ENCODE measurements around the gene GTF2A1. TPM values are rescaled to one million over a fixed set of nuclear protein-coding genes. Genes with fewer than 3 reads are reported as not detected.

Gene GTF2A1
- total RNA-seq, 1 experiment from 2014 or later, result 34.4 TPM

- ATAC-seq, result peak; percentile 73
- no peaks in the 10 kb centered on the region for H3K4me1 ChIP-seq (ENCODE audit: control insufficient read depth, insufficient read depth, low read length)
- intact Hi-C loops (cut with micrococcal nuclease; ENCODE audit: unreplicated experiment) (loop anchor here (5.0 kb wide), 1 partner anchor 167 kb away; no protein-coding TSS in a partner anchor), in situ Hi-C loops (cut with HindIII; ENCODE audit: low pct_unique_long_range_greater_than_20kb, low sequenced_read_pairs) (no loop called here)
- H3K27ac ChIP-seq (ENCODE audit: low read length), result no peak overlapping the region
- ChIA-PET CTCF (interaction anchor here (0.6 kb wide), 1 partner anchor 740 kb away, joined by 3 read pairs; no protein-coding TSS in a partner anchor), POLR2A (no interaction called here)
- peak; percentile 47 for DNase-seq (ENCODE audit: low read depth, low spot score)
- TF ChIP-seq TCF7L2 (IDR thresholded peaks at IDR 0.05; ENCODE audit: low read depth, low read length) (no peak), CTCF (IDR thresholded peaks at IDR 0.05) (peak; percentile 60), POLR2AphosphoS5 (IDR thresholded peaks at IDR 0.05; ENCODE audit: low read depth, low read length) (no peak), SIN3A (IDR thresholded peaks at IDR 0.05; ENCODE audit: borderline replicate concordance, insufficient read depth, low read depth, low read length) (no peak)
- no peaks in the 10 kb centered on the region for H3K27me3 ChIP-seq (ENCODE audit: control insufficient read depth, insufficient read depth, low read length)
- no peak overlapping the region for H3K4me3 ChIP-seq (ENCODE audit: low read depth in 2 of 2, low read length in 2 of 2)
- H3K36me3 ChIP-seq (ENCODE audit: control insufficient read depth, insufficient read depth, low read length), result no peaks in the 10 kb centered on the region
- no peaks in the 10 kb centered on the region for H3K9me3 ChIP-seq (ENCODE audit: control insufficient read depth, insufficient read depth, low read depth, low read length)
- no TSS peak for BruUV-seq (replicated peaks)
Observed at GRCh38 chr14:81164167-81164774, 56.5 kb downstream of the GTF2A1 start.

- Histone ChIP-seq H3K4me1 (ENCODE audit: control insufficient read depth, insufficient read depth, low read length) (no peaks in the 10 kb centered on the region), H3K36me3 (ENCODE audit: control insufficient read depth, insufficient read depth, low read length) (no peaks in the 10 kb centered on the region), H3K27ac (ENCODE audit: low read length) (no peak overlapping the region), H3K27me3 (ENCODE audit: control insufficient read depth, insufficient read depth, low read length) (no peaks in the 10 kb centered on the region), H3K9me3 (ENCODE audit: control insufficient read depth, insufficient read depth, low read depth, low read length) (no peaks in the 10 kb centered on the region), H3K4me3 (ENCODE audit: low read depth in 2 of 2, low read length in 2 of 2) (no peak overlapping the region)
- intact Hi-C loops (cut with micrococcal nuclease; ENCODE audit: unreplicated experiment), result loop anchor here (5.0 kb wide), 1 partner anchor 166 kb away; no protein-coding TSS in a partner anchor
- in situ Hi-C loops (cut with HindIII; ENCODE audit: low pct_unique_long_range_greater_than_20kb, low sequenced_read_pairs), result no loop called here
- no peak for TF ChIP-seq TCF7L2 (IDR thresholded peaks at IDR 0.05; ENCODE audit: low read depth, low read length)
- TF ChIP-seq CTCF (IDR thresholded peaks at IDR 0.05), result no peak
- no peak for TF ChIP-seq SIN3A (IDR thresholded peaks at IDR 0.05; ENCODE audit: borderline replicate concordance, insufficient read depth, low read depth, low read length)
- no peak for TF ChIP-seq POLR2AphosphoS5 (IDR thresholded peaks at IDR 0.05; ENCODE audit: low read depth, low read length)
- TF ChIP-seq REST (IDR thresholded peaks at IDR 0.05; ENCODE audit: insufficient read depth in 1 of 2, low read depth in 2 of 2, low read length in 1 of 2), result no peak
- ATAC-seq (no peak), DNase-seq (ENCODE audit: low read depth, low spot score) (no peak)
- BruUV-seq (replicated peaks), result no TSS peak
- POLR2A ChIA-PET, result no interaction called here
- CTCF ChIA-PET, result no interaction called here
Observed at GRCh38 chr14:81162941-81163340, 57.8 kb downstream of the GTF2A1 start.

Data from Panc1 (cell line).